ENCODE data around the gene MBTD1. TPM values are rescaled to one million over a fixed set of nuclear protein-coding genes. Genes with fewer than 3 reads are reported as not detected.

Gene MBTD1
- total RNA-seq, 2 donors from 2014 or later, result 8.8 to 9.9 TPM

- DNase-seq (ENCODE audit: low spot score), result no peak
- intact Hi-C loops (cut with DNase I), result loop anchor here in 1 of 2 donors (10.0 kb wide), 1 partner anchor 155 kb away; no protein-coding TSS in a partner anchor
Measured at GRCh38 chr17:51159604-51160003, 100.2 kb downstream of the MBTD1 start.

GRCh38 chr17:51155416-51155815, 104.4 kb downstream of the MBTD1 start:
- intact Hi-C loops (cut with DNase I), result loop anchor here in 1 of 2 donors (10.0 kb wide), 1 partner anchor 151 kb away; no protein-coding TSS in a partner anchor
- DNase-seq (ENCODE audit: low spot score), result no peak

- DNase-seq (ENCODE audit: low spot score), result no peak
Measured at GRCh38 chr17:51154176-51154575, 105.7 kb downstream of the MBTD1 start.

GRCh38 chr17:51153210-51154072, 106.4 kb downstream of the MBTD1 start, which contains the start of gene NME1:
Gene NME1, plus strand, starts transcription at chr17:51153559. Its CDS starts 2,096 bp downstream, at chr17:51155655.
- peak; percentile 98 for DNase-seq (ENCODE audit: low spot score)
- intact Hi-C loops (cut with DNase I), result loop anchor here (5.0 to 10.0 kb wide), 2 partner anchors 149 to 266 kb away; no protein-coding TSS in a partner anchor

More at GRCh38 chr17:51154176-51154575, 105.7 kb downstream of the MBTD1 start:
- intact Hi-C loops (cut with DNase I), result loop anchor here (5.0 to 10.0 kb wide), 2 partner anchors 149 to 267 kb away; no protein-coding TSS in a partner anchor

- no peak for DNase-seq (ENCODE audit: low spot score)
- intact Hi-C loops (cut with DNase I), result loop anchor here (5.0 to 10.0 kb wide), 2 partner anchors 148 to 265 kb away; no protein-coding TSS in a partner anchor
Measured at GRCh38 chr17:51152766-51153209, 107.1 kb downstream of the MBTD1 start.

GRCh38 chr17:51150932-51151331, 108.9 kb downstream of the MBTD1 start:
- no peak for DNase-seq (ENCODE audit: low spot score)
- intact Hi-C loops (cut with DNase I), result loop anchor here (5.0 to 10.0 kb wide), 2 partner anchors 146 to 264 kb away; no protein-coding TSS in a partner anchor

GRCh38 chr17:51149163-51149562, 110.7 kb downstream of the MBTD1 start:
- intact Hi-C loops (cut with DNase I), result loop anchor here in 1 of 2 donors (2.0 kb wide), 1 partner anchor 54 kb away; no protein-coding TSS in a partner anchor
- DNase-seq (ENCODE audit: low spot score), result no peak

GRCh38 chr17:51147650-51148049, 112.2 kb downstream of the MBTD1 start:
- intact Hi-C loops (cut with DNase I), result loop anchor here in 1 of 2 donors (2.0 kb wide), 1 partner anchor 53 kb away; no protein-coding TSS in a partner anchor
- no peak for DNase-seq (ENCODE audit: low spot score)

- no peak for DNase-seq (ENCODE audit: low spot score)
- intact Hi-C loops (cut with DNase I), result no loop called here
Measured at GRCh38 chr17:51144266-51145022, 115.4 kb downstream of the MBTD1 start.

GRCh38 chr17:51142597-51142996, 117.3 kb downstream of the MBTD1 start:
- intact Hi-C loops (cut with DNase I), result no loop called here
- DNase-seq (ENCODE audit: low spot score), result no peak

- no peak for DNase-seq (ENCODE audit: low spot score)
- intact Hi-C loops (cut with DNase I), result no loop called here
Measured at GRCh38 chr17:51135956-51136355, 123.9 kb downstream of the MBTD1 start.

- intact Hi-C loops (cut with DNase I), result no loop called here
- no peak for DNase-seq (ENCODE audit: low spot score)
Measured at GRCh38 chr17:51133365-51133764, 126.5 kb downstream of the MBTD1 start.

- intact Hi-C loops (cut with DNase I), result no loop called here
- no peak for DNase-seq (ENCODE audit: low spot score)
Measured at GRCh38 chr17:51132964-51133319, 126.9 kb downstream of the MBTD1 start.

GRCh38 chr17:51128076-51128475, 131.8 kb downstream of the MBTD1 start:
- intact Hi-C loops (cut with DNase I), result loop anchor here in 1 of 2 donors (10.0 kb wide), 1 partner anchor 263 kb away; the partner anchor contains the start of gene TOB1
- no peak for DNase-seq (ENCODE audit: low spot score)

Other genes with a start within 250 kb of the MBTD1 start
- gene SPAG9, start 139.2 kb downstream of the MBTD1 start, total RNA-seq, result 100 to 1,000 TPM in 1 of 2 donors, 10 to 100 TPM in 1; 88.4 to 126 TPM
- gene NME1, start 106.5 kb downstream of the MBTD1 start, total RNA-seq, result 10 to 100 TPM; 48.8 to 61.3 TPM
- gene NME2, start 93.6 kb downstream of the MBTD1 start, total RNA-seq, result 100 to 1,000 TPM; 388 to 432 TPM
- 10 to 100 TPM; 19.3 to 21.7 TPM for gene UTP18, start 497 bp upstream of the MBTD1 start, total RNA-seq